ENCODE measurements around the gene INHBC.

The INHBC gene

DNA sequence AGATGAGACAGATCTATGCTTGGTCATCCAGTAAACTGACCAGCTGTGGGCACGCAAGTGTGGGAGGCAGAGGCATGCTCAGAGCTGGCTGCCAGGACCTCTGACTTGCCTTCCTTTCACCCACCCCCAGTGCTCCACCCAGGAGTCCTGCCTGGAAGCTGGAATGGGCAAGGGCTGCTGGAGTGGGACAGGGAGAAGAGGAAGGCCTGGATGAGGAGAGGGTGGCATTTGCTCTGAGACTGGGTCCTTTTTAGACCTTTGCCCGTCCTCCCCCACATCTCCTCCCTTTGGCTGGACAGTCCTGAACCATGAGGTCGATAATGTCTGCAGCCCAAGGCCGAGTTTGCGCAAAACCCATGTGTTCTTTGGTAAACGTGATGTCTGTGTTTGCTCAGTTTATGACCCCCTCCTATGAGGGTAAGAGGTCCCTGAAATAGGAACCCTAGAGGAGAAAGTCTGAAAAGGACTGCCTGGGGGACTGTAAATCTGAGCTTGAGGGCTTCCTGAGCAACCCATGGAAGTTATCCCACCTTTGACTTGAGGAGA lies 16.7 kb downstream of the INHBC start:
- TF ChIP-seq POLR2AphosphoS5 (IDR thresholded peaks at IDR 0.05; ENCODE audit: low read depth, low read length): no peak
- TF ChIP-seq, protein P1, sequence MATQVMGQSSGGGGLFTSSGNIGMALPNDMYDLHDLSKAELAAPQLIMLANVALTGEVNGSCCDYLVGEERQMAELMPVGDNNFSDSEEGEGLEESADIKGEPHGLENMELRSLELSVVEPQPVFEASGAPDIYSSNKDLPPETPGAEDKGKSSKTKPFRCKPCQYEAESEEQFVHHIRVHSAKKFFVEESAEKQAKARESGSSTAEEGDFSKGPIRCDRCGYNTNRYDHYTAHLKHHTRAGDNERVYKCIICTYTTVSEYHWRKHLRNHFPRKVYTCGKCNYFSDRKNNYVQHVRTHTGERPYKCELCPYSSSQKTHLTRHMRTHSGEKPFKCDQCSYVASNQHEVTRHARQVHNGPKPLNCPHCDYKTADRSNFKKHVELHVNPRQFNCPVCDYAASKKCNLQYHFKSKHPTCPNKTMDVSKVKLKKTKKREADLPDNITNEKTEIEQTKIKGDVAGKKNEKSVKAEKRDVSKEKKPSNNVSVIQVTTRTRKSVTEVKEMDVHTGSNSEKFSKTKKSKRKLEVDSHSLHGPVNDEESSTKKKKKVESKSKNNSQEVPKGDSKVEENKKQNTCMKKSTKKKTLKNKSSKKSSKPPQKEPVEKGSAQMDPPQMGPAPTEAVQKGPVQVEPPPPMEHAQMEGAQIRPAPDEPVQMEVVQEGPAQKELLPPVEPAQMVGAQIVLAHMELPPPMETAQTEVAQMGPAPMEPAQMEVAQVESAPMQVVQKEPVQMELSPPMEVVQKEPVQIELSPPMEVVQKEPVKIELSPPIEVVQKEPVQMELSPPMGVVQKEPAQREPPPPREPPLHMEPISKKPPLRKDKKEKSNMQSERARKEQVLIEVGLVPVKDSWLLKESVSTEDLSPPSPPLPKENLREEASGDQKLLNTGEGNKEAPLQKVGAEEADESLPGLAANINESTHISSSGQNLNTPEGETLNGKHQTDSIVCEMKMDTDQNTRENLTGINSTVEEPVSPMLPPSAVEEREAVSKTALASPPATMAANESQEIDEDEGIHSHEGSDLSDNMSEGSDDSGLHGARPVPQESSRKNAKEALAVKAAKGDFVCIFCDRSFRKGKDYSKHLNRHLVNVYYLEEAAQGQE (IDR thresholded peaks at IDR 0.05; ENCODE audit: insufficient read depth in 1 of 2, low read depth in 2 of 2, low read length in 2 of 2): no peak
- no peak for TF ChIP-seq SIN3A (IDR thresholded peaks at IDR 0.05; ENCODE audit: borderline replicate concordance, insufficient read depth, low read length)
- TF ChIP-seq TAF1 (IDR thresholded peaks at IDR 0.05; ENCODE audit: borderline replicate concordance, insufficient read depth, low read length): no peak
- no peak for TF ChIP-seq FOXP2 (optimal IDR thresholded peaks at IDR 0.05; ENCODE audit: borderline replicate concordance, extremely low read depth, extremely low read length, insufficient read depth)

DNA sequence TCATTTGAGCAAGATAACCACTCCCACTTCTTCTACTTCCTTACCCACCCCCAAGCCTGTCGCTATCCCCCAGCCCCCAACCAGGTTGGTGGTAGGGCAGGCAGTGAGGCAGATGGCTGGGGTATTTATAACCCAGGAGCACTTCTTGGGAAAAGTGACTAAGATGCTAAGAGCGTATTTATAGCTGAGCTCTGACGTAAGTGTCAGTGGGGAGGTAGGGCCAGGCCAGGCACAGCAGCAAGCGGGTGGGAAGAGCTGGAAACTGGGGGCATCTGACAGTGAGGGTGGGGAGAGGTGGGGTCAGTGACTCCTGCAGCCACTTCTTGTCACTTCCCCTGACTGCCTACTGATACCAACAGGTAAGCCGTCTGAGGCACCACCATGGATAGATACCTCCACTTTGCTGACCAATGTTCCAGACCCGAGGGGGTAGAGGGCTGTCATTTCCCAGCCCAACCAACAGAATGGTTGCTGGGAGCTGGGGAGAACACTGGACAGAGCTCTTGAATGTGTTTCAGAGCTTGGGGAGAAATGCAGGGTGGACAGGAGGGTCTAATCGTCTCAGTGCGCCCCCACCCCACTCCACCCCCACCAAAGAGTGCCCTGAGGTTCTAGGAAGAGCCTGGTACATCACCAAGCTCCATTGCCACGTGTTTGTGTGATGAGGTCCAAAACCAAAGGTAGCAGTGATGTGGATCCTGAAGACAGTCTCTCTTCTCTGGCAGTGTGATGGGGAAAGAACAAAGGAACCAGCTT lies 17.8 kb downstream of the INHBC start:
- TF ChIP-seq SIN3A (IDR thresholded peaks at IDR 0.05; ENCODE audit: borderline replicate concordance, insufficient read depth, low read length) (no peak), FOXP2 (optimal IDR thresholded peaks at IDR 0.05; ENCODE audit: borderline replicate concordance, extremely low read depth, extremely low read length, insufficient read depth) (no peak), TAF1 (IDR thresholded peaks at IDR 0.05; ENCODE audit: borderline replicate concordance, insufficient read depth, low read length) (no peak), POLR2AphosphoS5 (IDR thresholded peaks at IDR 0.05; ENCODE audit: low read depth, low read length) (no peak)
- TF ChIP-seq, protein P1 (IDR thresholded peaks at IDR 0.05; ENCODE audit: insufficient read depth in 1 of 2, low read depth in 2 of 2, low read length in 2 of 2): no peak

DNA sequence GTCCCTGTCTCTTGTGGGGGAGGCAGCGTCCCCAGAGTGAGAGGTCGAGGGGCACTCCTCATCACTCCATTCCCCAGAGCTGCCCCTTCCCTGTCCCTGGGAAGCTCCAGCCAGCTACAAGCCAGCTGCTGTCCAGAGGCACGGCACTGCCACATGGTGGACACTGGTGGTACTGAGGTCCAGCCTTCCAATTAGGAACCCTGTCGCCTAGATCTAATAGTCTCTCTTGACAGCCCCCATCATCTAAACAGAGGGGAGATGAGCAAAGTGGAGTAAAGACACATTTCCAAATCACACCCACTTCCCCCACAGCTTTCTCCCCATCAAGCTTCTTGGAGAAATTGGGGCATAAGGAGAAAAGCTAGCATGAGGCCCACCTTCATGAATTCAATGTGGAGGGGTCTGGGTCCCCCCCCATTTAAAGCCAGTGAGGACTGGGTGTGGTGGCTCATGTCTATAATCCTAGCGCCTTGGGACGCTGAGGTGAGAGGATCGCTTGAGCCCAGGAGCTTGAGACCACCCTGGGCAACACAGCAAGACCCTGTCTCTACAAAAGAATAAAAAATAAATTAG lies 18.4 kb downstream of the INHBC start:
- TF ChIP-seq, protein P1 (IDR thresholded peaks at IDR 0.05; ENCODE audit: insufficient read depth in 1 of 2, low read depth in 2 of 2, low read length in 2 of 2): 0 out of 4 replicates have a peak, but pooled peaks of 1 of the 2 experiments have one; percentile 26
- no peak for TF ChIP-seq FOXP2 (optimal IDR thresholded peaks at IDR 0.05; ENCODE audit: borderline replicate concordance, extremely low read depth, extremely low read length, insufficient read depth)
- TF ChIP-seq POLR2AphosphoS5 (IDR thresholded peaks at IDR 0.05; ENCODE audit: low read depth, low read length): no peak

DNA sequence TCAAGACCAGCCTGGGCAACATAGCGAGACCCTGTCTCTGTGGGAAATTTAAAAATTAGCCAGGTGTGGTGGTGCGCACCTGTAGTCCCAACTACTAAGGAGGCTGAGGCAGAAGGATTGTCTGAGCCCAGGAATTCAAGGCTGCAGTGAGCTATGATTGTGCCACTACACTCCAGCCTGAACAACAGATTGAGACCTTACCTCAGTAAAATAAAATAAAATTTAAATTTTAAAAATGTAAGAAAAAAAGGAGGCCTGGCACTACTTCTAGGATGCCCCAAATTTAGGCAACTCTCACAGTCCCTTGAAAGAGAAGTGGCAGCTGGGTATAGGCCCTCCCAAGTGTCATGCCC lies 19.6 kb downstream of the INHBC start:
- no peak for TF ChIP-seq FOXP2 (optimal IDR thresholded peaks at IDR 0.05; ENCODE audit: borderline replicate concordance, extremely low read depth, extremely low read length, insufficient read depth)
- no peak for TF ChIP-seq TAF1 (IDR thresholded peaks at IDR 0.05; ENCODE audit: borderline replicate concordance, insufficient read depth, low read length)
- no peak for TF ChIP-seq SIN3A (IDR thresholded peaks at IDR 0.05; ENCODE audit: borderline replicate concordance, insufficient read depth, low read length)
- no peak for TF ChIP-seq POLR2AphosphoS5 (IDR thresholded peaks at IDR 0.05; ENCODE audit: low read depth, low read length)
- TF ChIP-seq, protein P1 (IDR thresholded peaks at IDR 0.05; ENCODE audit: insufficient read depth in 1 of 2, low read depth in 2 of 2, low read length in 2 of 2): no peak
